Measurements from ENCODE around the gene NCAM1.
A peak's percentile ranks its signal among the peaks of the same experiment; 100 is the strongest.
"Not testable (repeated sequence)": the region's sequence is repeated elsewhere in the genome, so short reads cannot be mapped to it uniquely, and the experiment has no call there.

NCAM1 gene

DNA sequence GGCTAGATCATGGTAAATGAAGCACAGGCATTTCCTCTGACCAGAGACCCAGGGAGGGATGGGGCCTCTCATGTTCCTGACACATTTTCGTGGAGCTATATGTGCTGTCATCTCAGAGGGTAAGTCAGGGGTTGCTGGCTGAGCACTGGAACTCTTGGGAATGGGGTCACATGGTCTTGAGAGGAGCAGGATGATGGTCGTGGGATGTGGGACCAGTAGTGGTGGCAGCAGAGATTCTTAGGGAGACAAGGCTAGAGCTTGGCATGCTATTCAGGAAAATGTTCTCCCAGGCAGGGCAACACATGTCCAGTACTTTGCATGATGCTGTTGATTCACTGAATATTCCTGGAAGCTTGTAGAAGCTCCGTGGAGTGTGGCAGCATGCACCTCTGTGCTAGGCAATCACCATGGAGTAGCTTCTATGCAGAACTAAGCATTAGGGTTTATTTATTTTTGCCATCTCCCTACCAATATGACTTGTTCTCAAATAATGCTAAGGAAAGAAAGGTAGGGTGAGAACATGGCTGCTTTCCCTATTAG, 321.7 kb downstream of the NCAM1 start:
- DNase-seq, result no peak

DNA sequence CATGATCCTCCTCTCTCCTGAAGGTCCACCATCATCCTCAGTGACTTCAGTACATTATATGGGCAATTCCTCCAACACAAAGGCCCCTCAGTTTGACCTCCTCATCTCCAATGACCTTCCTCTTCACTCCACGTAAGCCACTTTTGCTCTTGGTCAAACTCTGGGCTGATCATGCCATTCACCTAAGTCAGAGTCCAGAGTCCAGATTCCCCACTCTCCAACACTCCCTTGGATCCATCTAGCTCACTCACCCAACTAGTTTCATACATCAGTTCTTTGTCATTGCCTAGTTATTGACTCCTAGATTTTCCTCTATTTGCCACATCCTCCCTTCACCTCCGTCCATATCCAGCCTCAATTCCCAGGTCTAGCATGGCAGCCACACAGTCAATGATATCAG, 322.7 kb downstream of the NCAM1 start:
- DNase-seq, result no peak

DNA sequence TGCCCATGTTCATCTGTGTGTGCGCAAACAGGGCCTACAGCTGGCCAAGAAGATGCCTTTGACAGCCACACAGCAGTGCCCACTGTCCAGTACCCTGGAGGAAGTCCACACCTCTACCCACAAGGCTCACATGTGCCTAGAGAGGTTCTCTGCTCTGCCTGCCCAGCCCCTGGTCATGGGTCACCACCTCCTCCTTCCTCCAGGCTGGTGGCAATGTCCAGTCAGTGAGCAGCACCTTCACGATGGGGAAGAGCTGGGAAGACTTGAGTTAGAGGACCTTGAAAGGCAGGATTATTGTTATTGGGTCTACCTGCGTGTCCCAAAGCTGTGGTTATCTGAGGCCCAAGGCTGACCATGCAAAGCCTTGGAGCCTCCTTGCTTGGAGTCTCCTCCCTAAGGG, 324.8 kb downstream of the NCAM1 start:
- no peak for DNase-seq

DNA sequence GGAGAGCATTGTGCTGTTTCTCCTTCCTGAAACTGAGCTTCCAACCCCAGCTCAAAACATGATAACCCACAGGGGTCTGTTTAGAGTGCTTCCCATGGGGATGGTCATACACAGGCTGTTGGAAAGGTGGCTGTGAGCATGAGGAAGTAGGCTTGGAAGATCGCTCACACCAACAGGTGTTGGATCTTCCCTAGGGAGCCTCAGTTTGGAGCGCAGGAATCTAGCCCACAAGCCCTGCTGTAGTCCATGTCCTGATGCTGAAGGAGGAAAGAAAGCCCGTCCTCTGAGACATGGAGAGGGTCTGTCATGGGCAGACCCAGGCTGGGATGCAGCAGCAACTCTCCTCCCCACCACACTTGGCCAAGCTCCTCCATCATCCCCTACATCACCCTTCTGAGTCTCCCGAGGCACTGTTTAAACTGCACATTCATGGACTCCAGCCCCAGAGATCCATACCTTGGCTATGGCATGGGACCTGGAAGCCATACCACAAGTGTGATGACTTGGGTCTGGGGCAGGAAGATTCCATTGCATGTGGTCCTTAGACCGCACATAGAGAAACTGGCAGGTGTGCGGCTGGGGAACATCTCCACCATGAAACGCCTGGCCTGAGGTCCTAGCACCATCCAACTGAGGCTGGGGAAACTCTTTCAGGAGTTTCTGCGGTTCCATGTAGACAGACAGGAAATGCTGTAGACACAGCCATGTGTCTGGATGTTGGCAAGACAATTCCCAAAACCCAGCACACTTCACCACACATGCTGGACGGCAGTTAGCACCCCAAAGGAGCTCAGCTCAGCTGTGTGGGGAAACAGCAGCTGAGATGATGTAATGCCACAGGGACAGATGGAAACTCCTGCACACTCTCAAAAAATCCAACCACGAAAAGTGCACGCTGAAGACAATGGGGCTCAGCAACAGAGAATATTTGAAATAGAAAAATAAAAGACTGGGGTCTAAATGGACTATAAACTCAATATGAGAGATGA, 325.6 kb downstream of the NCAM1 start:
- no peak for DNase-seq

GRCh38 chr11:113287801-113288200, 326.6 kb downstream of the NCAM1 start:
- no peak for DNase-seq

DNA sequence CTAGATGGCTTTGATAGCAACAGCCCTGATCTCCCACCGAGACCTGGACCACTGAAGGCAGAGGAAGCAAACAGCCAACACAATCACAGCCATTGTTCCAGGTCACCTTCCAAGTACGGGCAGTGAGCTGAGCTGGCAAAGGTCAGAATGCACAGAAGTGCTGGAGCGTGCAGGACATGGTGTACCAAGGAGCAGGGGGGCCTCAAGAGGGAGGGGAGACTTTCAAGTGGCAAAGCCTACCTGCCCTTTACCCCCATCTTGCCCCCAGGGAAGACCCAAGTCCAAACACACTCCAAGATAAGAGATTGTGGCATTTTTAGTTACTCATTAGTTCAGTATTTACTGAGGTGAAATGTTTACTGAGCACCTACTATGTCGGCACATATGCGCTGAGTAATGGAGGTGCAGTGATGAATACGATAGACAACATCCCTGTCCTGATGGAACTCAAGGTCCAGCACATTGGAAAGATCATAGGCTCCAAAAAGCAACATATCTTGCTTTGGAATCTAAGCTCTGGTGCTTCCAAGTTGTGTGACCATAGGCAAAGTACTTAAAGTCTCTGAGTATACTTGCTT, 327.2 kb downstream of the NCAM1 start:
- no peak for DNase-seq

DNA sequence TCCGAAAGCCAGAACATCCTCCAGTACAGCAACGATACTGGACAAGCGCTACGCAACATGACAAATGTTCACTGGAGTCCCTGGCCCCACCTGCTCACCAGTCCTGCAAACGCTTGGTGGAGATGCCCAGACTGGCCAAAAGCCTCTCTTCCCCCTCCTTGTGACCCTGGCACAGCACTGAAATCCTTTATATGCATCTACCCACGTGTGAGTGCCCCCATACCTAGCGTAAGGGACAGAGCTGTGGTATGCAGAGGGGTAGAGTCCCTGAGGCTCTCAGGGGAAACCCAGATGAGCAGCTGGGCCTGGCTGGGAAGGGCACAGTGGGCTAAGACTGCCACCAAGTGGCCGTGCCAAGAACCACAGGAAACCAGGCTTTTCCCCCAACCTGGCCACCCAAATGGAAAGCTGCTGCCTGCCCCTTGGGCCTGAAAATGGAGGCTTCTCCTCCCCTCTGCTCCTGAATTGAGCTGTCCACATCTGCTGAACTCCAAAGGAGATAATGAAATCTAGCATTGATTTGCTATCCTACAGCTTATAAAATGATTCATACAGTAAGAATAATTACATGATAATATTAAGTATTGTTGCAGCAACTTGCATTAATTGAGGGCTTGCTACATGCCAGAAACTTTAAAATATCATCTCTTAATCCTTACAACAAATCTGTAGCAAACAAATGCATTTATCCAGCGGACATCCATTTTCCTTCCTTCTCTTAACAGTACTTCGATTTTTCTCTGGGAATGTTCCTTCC, 328.4 kb downstream of the NCAM1 start:
- peak; percentile 59 to 79 (median 64) for DNase-seq

DNA sequence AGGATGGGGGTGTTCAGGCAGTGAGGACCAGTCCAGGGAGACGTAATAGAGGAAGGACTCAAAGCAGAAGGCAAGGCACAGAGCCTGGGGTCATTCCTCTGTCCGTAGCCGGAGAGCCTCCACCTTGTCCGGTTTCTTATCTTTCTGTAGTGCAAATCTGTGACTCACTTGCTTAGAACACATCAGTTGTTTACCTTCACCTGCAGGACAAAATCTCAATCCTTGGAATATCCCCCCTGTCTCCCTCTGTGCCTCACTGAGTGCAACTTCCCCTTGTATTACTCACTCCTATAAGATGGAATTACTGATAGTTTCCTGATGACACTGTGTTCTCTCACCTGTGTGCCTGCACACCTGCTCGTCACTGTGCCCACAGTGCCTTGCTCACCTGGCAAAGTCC, 332.7 kb downstream of the NCAM1 start:
- DNase-seq, result no peak

GRCh38 chr11:113295993-113296392, 334.8 kb downstream of the NCAM1 start:
- no peak for DNase-seq

GRCh38 chr11:113296447-113297205, 335.4 kb downstream of the NCAM1 start:
- DNase-seq, result peak in 2 of 3 experiments; percentile 51 to 58

GRCh38 chr11:113298496-113298895, 337.3 kb downstream of the NCAM1 start:
- not testable (repeated sequence) for DNase-seq

DNA sequence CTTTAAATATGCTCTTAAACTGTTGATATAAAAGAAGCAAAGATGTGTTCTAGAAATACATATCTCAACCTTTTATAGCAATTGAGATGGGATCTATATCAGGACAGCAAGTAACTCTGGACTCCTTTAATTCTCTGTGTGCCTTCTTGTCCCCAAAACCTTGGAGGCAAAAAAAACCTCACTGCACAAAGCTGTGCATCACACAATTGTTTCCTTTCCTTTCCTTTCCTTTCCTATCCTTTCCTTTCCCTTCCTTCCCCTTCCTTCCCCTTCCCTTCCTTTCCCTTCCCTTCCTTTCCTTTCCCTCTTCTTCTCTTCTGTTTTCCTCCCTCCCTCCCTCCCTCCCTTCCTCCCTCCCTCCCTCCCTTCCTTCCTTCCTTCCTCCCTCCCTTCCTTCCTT, 343.7 kb downstream of the NCAM1 start:
- no peak for DNase-seq

DNA sequence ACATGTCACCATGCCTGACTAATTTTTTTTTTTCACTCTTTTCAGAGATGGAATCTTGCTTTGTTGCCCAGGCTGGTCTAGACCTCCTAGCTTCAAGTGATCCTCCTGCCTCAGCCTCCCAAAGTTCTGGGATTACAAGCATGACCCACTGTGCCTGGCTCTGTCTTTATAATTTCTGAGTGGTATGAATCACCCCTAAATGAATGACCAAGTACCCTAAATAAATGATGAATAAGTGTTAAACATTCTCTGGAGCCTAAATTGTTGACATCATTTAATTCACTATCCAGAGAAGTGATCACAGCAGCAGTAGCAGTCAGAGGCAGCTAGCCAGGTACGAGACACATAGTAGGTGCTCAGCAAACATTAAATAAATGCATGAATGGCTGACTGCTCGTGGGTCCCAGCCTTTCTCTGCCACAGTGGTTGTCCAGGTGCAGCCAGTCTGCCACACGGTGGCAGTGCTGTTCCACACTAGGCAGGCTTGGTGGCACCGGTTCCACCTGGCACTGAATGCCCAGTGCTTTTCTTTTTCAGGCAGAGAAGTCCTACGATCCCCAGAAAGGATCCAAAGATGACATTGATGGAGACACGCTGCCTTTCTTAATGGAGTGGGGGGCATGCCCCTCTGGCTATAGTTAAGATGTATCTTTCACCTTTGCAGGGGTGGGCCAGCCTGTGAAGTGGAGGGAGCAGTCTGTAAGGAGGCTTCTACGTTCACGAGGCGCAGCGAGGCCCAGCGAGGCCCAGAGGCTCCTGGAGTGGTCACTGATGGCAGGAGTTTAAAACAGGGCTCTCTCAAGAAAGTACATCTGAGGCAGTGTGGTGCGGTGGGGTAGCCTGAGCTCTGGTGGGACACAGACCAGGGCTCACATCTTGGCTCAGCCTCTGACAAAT, 344.5 kb downstream of the NCAM1 start:
- DNase-seq, result peak; percentile 69 to 91 (median 76)

DNA sequence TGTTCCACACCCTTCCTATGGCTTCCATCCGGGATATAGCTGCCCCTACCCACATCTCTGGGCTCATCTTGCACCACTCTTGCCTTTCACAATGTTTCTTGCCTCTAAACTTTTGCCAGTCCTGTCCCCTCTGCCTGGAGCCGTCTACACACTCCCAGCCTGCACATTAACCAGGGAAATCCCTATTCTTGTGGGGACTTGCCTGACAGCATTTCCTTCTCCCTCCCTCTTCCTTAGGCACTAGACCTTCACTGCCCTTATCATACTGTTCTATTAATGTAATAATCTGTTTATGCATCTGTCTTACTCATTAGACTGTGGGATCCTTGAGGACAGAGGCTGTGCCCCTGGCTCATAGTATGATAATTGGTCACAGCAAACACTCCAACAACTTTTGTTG, 347.4 kb downstream of the NCAM1 start:
- no peak for DNase-seq

GRCh38 chr11:113311536-113311935, 350.3 kb downstream of the NCAM1 start:
- DNase-seq, result no peak

DNA sequence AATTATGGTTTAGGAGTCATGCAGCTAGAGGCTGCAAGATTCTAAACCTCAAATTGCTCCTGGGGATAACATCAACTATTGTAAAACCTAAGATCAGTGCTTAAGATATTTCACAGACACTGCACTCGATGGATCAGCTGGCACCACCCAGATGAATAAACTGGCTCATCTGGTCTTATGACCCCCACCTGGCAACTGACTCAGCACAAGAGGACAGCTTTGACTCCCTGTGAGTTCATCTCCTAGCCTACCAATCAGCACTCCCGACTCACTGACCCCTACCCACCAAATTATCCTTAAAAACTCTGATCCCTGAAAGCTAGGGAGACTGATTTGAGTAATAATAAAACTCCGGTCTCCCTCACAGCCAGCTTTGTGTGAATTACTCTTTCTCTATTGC, 352.4 kb downstream of the NCAM1 start:
- no peak for DNase-seq

- DNase-seq, result no peak
Observed at GRCh38 chr11:113314065-113314388, 352.8 kb downstream of the NCAM1 start.

GRCh38 chr11:113314389-113315301, 353.4 kb downstream of the NCAM1 start, which contains the start of gene TTC12:
TTC12 (plus strand) TSS chr11:113314583; CDS start chr11:113316258, 1,675 bp downstream.
- DNase-seq, result peak; percentile 73 to 90 (median 88)

DNA sequence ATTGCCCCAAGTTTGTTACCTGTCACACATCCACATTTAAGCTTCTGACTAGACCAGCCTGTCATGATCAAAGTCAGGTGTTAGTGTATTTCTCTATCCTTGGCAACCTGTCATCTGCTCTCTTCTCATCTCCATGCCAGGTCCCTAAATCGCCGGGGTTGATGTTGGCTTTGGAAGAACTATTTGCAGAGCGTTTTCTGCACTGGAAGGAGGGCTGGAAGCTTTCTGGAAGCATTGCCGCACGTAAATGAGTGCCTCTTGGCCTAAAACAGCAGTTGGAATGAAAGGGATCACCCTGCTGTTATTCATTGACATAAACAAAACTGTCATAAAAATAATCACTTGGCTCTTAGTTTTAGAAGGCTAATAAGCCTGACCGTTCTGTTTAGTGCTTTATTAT, 354.6 kb downstream of the NCAM1 start:
- DNase-seq, result peak in 2 of 3 experiments; percentile 25 to 76

DNA sequence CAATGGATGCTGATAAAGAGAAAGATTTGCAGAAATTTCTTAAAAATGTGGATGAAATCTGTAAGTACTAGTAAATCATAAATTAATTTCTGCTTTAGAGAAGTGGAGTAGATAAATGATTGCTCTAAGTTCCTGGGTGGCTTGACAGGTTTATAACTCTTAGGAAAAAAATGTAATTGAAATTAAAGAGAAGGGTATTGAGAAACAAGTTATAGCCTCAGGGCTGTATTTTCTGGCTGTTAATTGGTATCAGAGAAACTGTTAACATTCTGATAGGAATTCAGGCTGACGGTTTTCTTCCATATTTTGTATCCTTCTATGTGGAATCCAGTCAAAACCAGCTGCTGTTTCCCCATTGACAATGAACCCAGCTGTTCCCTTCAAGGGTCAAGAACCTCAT, 355.0 kb downstream of the NCAM1 start:
- peak in 1 of 3 experiments; percentile 76 for DNase-seq
